ENCODE data around the gene GRHPR. TPM values are rescaled to one million over a fixed set of nuclear protein-coding genes. Genes with fewer than 3 reads are reported as not detected.
A peak's percentile ranks its signal among the peaks of the same experiment; 100 is the strongest.

Gene GRHPR
- total and polyA plus RNA-seq, 12 donors = 61.5 to 151 (median 114) TPM

DNA sequence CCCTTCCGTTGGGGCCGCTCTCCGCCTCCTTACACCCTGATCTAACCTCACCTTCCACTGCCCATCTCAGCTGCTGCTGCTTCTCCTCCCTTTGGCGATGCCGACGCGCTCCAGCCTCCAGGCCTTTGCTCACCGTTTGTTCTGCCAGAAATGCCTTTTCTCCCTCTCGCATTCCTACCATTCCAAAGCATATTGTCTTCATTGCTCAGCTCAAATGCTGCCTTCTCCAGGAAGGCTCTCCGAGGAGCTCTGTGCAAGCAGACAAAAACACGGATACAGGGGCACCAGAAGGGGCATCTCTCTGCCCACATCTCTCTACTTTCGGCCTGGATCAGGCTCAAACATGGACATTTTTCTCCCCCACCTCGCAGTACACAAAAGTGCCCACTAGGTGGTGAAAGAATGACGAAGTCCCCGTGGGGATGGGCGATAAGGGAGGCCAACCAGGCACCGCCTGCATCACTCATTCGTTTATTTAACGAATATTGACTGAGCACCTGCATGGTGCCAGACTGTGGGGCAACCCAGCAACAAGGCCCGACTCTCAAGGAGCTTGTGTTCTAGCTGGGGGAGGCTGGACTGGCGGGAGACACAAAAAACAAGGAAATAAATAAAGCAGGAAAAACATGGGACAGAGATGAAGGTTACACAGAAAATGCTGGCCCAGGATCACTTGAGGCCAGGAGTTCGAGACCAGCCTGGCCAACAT, 7.3 kb upstream of the GRHPR start:
- peak overlapping the region in 2 of 10 donors; percentile 1 to 25 for H3K4me3 ChIP-seq
- DNase-seq = peak in 1 of 2 donors; percentile 61

DNA sequence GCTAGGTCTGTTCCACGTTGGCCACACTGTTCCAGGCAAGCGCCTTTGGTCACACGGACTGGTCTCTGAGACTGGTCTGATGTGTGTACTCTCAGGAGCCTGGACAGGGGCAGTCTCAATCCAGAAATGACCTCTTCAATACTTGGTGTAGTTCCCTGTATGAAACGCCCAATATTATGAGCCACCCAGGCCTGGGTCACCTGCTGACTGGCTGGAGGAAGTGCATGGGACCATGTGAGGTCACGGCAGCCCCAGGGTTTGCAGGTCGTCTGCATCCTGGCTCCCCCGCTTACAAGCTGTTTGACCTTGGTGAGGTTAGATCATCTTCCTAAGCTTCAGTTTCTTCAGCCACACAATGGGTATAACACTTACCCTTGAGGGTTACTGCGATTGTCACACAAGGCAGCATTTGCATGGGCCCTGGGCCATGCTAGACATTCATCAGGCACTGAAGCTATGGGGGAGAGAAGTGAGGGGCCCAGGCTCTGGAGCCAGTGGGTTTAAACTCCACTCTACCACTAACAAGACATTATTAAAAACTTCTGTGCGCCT, 5.2 kb upstream of the GRHPR start:
- H3K4me3 ChIP-seq = no peak overlapping the region
- intact Hi-C loops (cut with DNase I) = loop anchor here in 2 of 10 donors (5.0 to 10.0 kb wide), 2 partner anchors 87 to 155 kb away; no protein-coding TSS in a partner anchor
- TF ChIP-seq, protein P1, sequence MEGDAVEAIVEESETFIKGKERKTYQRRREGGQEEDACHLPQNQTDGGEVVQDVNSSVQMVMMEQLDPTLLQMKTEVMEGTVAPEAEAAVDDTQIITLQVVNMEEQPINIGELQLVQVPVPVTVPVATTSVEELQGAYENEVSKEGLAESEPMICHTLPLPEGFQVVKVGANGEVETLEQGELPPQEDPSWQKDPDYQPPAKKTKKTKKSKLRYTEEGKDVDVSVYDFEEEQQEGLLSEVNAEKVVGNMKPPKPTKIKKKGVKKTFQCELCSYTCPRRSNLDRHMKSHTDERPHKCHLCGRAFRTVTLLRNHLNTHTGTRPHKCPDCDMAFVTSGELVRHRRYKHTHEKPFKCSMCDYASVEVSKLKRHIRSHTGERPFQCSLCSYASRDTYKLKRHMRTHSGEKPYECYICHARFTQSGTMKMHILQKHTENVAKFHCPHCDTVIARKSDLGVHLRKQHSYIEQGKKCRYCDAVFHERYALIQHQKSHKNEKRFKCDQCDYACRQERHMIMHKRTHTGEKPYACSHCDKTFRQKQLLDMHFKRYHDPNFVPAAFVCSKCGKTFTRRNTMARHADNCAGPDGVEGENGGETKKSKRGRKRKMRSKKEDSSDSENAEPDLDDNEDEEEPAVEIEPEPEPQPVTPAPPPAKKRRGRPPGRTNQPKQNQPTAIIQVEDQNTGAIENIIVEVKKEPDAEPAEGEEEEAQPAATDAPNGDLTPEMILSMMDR (IDR thresholded peaks at IDR 0.05) = no peak
- peaks cover 5 to 19% (median 14%) of the 10 kb centered on the region in 9 donors for H3K4me1 ChIP-seq
- DNase-seq (no peak), ATAC-seq (no peak)
- H3K27ac ChIP-seq = no peak overlapping the region
- no peaks in the 10 kb centered on the region for H3K36me3 ChIP-seq
- WGBS, 2 donors = 92 to 95% methylated on average over 9 of the region's 9 CpGs
- no peaks in the 10 kb centered on the region for H3K27me3 ChIP-seq
- H3K9me3 ChIP-seq = no peaks in the 10 kb centered on the region

More for the DNA sequence above, 7.3 kb upstream of the GRHPR start:
- H3K9me3 ChIP-seq = no peaks in the 10 kb centered on the region
- ATAC-seq = peak; percentile 37 to 74 (median 62)
- intact Hi-C loops (cut with DNase I) = loop anchor here in 2 of 10 donors (5.0 to 10.0 kb wide), 2 partner anchors 90 to 157 kb away; no protein-coding TSS in a partner anchor
- H3K4me1 ChIP-seq = peaks cover 0 to 17% (median 8%) of the 10 kb centered on the region in 9 donors
- TF ChIP-seq, protein P1 (IDR thresholded peaks at IDR 0.05) = peak; percentile 68 to 84 (median 79)
- no peaks in the 10 kb centered on the region for H3K36me3 ChIP-seq
- no peaks in the 10 kb centered on the region for H3K27me3 ChIP-seq
- H3K27ac ChIP-seq = peak overlapping the region in 6 of 10 donors; percentile 4 to 50 (median 28)
- 21 to 22% methylated on average over 22 of the region's 22 CpGs for WGBS, 2 donors

DNA sequence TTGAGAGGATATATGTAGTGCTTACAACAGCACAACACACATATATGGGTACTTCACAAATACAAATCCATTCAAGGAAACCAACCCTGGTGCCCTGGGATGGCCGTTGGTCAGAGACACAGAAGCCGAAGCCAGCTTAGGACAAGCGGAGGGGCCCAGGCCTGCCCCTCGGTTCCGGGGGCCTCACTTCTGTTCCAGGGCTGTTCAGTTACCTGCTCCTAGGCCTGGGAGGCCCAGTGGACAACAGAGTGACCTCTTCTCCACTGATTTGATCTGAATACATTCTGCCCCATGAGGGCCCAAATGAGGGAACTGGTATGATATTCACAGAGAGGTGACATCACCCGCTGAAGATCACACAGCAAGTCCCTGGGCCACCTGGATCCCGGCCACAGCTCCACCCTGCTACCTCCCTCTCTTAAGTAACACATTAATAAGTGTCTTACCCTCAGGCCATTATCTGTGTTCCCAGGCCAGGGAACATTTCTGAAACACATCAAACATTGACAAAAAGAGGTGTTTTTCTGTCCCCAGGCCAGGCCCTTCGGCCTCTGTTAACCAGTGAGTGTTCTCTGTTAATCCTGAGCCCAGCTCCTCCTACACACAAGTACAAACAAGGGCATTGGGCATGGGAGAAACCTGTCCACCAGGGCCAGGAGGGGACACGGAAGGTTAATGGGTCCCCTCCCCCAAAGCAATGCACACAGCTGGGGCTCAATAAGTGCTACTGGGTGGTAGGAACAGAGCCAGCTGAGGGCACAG, 4.5 kb upstream of the GRHPR start:
- intact Hi-C loops (cut with DNase I) = loop anchor here in 2 of 10 donors (5.0 to 10.0 kb wide), 2 partner anchors 87 to 154 kb away; no protein-coding TSS in a partner anchor
- DNase-seq (no peak), ATAC-seq (no peak)
- H3K36me3 ChIP-seq = no peaks in the 10 kb centered on the region
- H3K27ac ChIP-seq = no peak overlapping the region
- TF ChIP-seq, protein P1 (IDR thresholded peaks at IDR 0.05) = no peak
- H3K4me3 ChIP-seq = no peak overlapping the region
- peaks cover 5 to 20% (median 14%) of the 10 kb centered on the region in 9 donors for H3K4me1 ChIP-seq
- 91 to 93% methylated on average over 9 of the region's 9 CpGs for WGBS, 2 donors
- no peaks in the 10 kb centered on the region for H3K27me3 ChIP-seq
- H3K9me3 ChIP-seq = no peaks in the 10 kb centered on the region

DNA sequence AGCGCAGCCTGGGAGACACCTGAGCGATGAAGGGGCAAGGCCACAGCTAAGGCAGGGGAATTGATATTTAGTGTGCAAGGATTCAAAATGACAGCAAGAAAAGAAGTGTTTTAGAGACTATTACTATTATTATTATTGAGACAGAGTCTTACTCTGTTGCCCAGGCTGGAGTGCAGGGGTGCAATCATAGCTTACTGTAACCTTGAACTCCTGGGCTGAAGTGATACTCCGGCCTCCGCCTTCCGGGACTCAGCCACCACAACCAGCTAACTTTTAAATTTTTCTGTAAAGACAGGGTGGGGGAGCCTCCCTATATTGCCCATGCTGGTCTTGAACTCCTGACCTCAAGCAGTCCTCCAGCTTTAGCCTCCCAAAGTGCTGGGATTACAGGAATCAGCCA, 3.3 kb upstream of the GRHPR start:
- Histone ChIP-seq H3K4me3 (no peak overlapping the region), H3K27ac (no peak overlapping the region), H3K9me3 (no peaks in the 10 kb centered on the region), H3K4me1 (peaks cover 13 to 32% (median 25%) of the 10 kb centered on the region in 9 donors), H3K36me3 (peaks cover 0 to 2% (median 0%) of the 10 kb centered on the region in 9 donors), H3K27me3 (no peaks in the 10 kb centered on the region)
- WGBS, 2 donors = 95 to 98% methylated on average over 5 of the region's 5 CpGs
- DNase-seq = no peak
- ATAC-seq = no peak
- TF ChIP-seq, protein P1 (IDR thresholded peaks at IDR 0.05) = no peak
- intact Hi-C loops (cut with DNase I) = loop anchor here in 2 of 10 donors (5.0 to 10.0 kb wide), 2 partner anchors 86 to 153 kb away; no protein-coding TSS in a partner anchor
